Suppressor macrophage treated with lipopolysaccharide for 1 hour (primary cell): Measurements from ENCODE around the gene PC.
A peak's percentile ranks its signal among the peaks of the same experiment; 100 is the strongest.

Experiments used
- DNase-seq, 3 donors: peaks; one replicate each; pipeline ENCODE4 v3.0.0-alpha.2; 2020 to 2022

Gene PC

DNA sequence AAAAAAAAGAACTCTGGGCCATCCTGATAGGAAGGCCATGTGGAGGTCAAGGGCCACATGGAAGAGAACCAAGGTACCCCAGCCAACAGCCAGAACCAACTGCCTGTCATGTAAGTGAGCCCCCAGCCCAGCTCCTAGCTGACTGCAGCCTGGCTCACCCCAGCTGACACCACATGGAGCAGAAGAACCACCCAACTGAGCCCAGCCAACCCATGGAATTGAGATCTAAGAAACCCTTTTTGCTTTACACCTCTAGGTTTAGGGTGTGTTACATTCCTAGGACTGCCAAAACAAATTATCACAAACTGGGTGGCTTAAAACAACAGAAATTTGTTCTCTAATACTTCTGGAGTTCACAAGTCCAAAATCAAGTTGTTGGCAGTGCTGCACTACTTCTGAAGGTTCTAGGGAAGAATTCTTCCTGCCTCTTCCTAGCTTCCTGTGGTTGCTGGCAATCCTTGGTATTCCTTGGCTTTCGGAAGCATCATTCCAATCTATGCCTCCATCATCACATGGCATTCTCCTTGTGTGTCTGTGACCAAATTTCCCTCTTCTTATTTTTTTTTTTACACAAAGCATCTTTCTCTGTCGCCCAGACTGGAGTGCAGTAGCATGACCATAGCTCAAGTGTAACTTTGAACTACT is 21.3 kb upstream of the PC start:
- no peak for DNase-seq

DNA sequence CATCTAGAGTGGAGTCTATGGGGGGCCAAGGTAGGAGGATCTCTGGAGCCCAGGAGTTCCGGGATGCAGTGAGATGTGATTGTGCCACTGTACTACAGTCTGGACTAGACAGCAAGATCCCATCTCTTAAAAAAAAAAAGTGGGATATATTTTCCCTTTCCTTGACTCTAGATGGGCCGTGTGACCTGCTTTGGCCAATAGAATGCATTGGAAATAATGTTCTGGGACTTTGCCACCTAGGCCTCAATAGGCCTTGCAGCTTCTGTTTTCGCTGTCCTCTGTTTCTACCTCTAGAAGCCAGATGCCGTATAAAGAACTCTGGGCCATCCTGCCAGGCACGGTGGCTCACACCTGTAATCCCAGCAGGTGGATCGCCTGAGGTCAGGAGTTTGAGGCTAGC is 20.5 kb upstream of the PC start:
- DNase-seq: no peak

DNA sequence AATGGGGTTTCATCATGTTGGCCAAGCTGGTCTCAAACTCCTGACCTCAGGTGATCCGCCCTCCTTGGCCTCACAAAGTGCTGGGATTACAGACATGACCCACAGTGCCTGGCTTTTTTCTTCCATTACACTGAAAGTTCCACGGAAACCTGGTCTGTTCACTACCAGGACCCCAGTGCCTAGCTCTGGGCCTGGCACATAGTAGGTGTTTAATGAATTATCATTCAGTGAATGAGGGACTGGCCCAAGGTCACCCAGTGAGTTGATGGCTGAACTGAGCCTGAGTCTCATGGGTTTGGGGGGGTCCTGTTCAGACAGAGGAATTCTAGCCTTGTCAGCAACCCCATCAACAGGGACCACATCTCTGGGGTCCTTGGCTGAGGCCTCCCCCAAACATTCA is 20.0 kb upstream of the PC start:
- DNase-seq: no peak

DNA sequence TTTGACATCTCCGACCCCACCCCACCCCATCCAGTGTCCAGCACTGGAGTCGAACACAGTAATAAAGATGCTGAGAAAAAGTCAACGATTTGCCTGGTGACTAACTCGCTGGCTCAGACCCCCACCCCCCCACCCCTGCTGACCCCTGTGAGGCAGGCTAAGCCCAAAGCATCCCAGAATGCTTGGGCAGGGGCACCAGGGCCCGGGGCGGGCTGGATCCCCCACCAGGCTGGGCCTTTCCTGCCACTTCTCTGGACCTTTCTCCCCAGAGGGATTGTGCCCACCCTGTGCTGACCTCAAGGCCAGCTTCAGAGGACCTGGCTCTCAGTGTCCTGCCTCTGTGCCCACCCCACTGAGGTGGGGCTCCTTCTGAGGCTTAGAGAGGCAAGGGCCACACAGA is 18.7 kb upstream of the PC start:
- DNase-seq: no peak

DNA sequence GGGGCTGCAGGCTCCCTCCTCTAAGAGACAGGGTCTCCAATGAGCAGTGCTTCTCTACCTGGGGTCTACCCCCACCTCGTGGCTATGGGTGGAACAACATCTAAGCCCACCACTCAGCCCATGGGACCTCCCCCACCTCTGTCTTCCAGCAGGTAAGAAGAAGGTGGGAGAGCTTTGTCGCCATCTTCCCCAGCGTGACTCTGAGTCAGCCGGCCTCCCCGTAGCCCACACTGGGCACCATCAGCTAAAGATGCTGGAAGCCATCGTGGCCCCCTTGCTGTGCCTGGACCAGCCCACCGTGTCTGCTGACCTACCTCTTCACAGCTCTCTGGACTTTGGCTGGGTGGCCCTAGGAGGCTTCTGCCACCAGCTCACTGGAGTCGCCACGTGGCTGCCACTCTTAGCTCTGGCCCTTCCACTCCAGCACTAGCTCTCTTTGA is 17.9 kb upstream of the PC start:
- peak in 1 of 3 donors; percentile 32 for DNase-seq

DNA sequence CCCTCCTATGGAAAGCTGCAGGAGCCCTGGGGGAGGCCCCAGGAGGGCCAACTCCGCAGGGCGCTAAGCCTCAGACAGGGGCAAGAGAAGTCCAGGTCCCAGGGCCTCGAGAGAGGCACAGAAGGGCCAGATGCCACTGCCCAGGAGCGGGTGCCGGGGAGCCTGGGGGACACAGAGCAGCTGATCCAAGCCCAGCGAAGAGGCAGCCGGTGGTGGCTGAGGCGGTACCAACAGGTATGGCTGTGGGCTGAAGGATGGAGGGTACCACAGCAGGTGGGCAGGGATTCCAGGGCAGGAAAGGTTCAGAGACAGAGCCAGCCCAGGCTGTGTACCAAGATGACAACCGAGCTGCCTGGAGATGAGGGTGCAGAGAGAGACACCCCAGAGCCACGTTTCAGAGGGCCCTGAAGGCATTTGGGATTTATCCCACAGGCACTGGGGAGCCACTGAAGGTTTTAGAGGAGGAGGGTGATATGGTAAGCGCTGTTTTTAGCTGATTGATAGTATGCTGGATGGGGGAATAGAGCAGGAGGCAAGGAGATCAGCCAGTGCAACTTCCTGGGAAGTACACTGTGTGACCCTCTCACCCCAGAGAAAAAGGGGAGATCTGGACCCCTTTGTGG is 17.3 kb upstream of the PC start:
- DNase-seq: no peak

DNA sequence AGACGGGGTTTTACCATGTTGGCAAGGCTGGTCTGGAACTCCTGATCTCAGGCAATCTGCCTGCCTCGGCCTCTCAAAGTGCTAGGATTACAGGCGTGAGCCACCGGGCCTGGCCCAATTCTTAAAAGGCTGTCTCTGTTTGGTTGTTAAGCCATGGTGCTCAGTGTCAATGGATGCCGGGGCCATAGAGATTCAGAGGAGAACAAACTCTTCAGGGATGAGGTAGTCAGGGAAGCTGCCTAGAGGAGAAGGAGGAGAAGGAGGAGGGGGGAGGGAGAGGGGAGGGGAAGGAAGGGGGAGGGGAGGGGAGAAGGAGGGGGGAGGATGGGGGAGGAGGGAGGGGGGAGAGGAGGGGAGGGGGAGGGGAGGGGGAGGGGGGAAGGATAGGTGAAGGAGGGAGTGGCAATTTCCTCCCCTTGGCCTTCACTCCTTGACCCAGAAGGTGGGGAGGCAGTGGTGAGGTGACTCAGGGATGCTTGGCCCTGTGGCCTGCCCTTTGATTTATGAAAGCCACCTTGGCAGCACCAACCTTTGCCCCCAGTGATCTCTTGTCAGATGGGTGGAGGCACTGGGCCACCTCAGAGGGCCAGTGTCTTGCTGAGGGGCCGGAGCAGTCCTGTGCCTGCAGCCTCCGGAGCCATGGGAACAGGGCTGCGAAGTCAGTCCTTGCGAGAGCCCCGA is 16.7 kb upstream of the PC start, which contains the start of gene C11orf86:
TSS of gene C11orf86 (plus strand) at position 581 of the 681 bp plus-strand sequence. CDS start at position 640, 59 bp downstream.
- DNase-seq: no peak

DNA sequence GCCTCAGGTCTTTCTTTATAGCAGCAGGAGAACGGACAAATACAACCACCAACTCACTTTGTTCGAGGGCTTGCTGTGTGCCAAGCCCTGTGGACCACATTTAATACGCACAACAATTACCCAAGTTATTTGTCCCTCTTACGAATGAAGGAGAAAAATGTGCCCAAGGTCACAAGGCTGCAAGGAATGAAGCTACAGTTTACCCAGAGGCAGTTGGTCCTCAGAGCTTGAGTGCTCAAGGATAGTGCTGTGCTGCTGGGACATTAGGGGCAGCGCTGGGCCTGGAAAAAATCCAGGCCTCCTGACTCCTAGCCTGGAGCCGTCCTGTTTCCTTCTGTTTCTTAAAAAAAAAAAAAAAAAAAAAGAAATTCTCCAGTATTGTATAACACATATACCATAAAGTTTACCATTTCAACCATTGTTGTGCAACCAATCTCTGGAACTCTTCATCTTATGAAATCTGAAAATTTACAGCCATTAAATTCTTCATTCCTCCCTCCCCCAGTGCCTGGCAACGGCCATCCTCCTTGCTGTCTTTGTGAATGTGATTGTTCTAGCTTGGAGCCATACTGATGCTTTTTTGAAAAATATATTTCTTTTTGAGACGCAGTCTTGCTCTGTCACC is 15.9 kb upstream of the PC start:
- DNase-seq: peak; percentile 63 to 83 (median 83)

DNA sequence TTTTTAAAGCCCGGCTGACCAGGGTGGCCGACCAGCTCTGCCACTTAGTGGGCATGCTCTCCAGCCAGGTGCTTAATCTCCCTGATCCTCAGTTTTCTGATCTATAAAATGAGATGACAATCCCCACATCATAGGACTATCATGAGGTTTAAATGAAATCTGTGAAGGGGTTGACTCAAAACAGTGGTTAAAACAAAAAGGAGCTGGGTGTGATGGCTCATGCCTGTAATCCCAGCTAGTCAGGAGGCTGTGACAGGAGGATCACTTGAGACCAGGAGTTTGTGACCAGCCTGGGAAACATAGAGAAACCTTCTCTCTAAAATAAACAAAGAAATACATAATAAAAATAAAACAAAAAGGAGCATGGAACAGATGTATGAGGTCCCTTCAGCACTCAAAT is 13.3 kb upstream of the PC start:
- DNase-seq: peak; percentile 37 to 51 (median 44)

DNA sequence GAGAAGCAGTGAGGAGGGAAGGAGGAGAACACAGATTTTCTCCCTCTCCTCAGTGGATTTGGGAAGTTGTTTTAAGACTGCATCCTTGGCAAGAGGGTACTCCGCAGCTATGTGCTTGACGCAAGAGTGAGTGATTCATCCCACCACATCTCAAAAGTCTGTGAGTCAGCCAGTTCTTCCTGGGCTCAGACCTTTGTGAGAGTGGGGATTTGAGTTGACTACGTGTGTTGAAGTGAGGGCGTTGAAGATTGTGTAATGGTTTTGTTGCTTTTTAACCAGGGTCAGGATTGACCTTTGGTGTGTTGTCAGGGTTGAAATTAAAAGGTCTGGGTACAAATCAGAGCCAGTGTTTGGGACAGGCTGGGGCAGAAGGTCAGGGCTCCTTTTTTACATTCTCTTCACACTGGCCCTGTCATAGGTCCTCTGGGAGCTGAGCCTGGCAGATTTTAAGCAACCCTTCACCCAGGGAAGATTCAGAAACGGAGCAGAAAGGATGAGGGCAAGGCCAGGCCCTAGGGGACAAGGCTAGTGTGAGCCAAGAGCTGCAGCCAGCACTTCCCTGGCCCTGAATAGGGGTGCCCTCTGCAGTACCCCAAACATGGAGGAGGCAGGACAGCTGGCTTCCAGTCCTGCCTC is 12.7 kb upstream of the PC start:
- DNase-seq: peak; percentile 92 to 98 (median 98)

DNA sequence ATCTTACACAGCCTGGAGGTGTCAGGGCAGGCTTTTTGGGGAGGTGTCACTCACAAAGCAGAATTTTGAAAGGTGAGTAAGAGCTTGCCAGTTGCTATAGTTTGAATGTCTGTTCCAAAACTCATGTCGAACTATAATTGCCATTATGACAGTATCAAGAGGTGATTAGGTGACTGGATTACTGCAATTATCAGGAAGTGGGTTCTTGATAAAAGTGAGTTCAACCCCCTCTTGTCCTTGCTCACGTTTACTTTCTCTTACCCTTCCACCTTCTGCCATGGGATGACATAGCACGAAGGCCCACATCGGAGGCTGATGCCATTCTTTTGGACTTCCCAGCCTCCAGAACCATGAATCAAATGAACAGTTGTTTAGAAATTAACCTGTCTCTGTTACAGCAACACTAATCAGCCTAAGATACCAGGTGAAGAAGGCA is 12.2 kb upstream of the PC start:
- no peak for DNase-seq

DNA sequence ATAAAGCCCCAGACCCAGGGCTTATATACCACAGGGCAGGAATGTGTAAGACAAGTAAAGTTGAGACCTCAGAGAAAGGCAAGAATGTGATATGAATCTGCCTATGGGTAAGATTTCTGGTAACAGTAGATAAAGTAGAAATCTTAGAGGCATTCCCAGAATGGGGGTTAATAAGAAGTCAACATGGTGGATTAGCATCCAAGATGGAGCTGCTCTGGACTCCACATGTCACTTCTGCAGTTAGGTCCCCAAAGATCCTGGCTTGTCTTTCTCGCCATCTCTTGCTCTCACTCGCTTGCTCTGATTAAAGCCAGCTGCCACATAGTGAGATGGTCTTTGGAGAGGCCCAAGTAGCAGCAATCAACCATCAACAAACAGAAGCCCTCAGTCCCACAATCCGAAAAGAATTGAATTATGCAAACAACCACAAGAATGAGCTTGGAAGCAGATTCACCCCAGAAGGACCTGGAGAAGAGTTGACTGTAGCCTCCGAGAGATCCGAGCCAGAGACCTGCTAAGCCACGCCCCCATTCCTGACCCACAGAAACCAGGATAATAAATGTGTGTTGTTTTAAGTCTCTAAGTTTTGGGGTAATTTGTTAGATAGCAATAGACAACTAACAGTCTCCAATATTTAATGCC is 11.5 kb upstream of the PC start:
- no peak for DNase-seq

DNA sequence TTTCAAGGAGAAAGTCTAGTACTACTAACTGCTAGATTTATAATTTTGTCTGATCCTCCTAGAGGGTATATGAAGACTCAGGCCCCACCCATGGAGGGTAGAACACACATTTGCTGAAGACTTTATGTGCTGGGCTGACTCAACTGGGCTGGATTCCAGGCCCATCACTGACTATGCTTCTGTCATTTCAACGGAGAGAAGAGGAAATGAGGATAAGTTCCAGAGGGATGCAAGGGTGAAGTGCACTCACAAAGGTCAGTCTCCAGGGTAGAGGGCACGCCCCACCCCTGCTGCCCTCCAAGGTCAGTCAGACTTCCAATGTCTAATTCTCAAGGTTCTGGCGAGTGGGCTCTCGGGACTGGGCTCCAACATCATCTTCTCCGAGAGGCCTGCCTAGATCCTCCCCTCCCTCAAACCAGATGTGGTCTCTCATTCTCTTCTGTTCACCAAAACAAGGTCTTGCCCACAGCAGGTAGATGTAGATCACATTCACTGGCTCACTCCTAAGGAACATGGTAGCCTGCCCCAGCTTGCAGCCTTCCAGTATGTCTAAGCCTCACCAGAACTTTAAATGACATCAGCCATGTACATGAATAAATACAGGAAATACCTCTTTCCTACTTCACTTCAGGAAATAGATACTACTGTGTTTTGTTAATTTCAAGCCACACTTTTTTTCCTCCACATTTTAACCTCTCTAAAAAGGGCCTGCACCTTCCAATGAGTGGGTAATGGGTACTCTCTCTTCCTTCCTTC is 9.7 kb upstream of the PC start:
- peak; percentile 43 to 63 (median 55) for DNase-seq

DNA sequence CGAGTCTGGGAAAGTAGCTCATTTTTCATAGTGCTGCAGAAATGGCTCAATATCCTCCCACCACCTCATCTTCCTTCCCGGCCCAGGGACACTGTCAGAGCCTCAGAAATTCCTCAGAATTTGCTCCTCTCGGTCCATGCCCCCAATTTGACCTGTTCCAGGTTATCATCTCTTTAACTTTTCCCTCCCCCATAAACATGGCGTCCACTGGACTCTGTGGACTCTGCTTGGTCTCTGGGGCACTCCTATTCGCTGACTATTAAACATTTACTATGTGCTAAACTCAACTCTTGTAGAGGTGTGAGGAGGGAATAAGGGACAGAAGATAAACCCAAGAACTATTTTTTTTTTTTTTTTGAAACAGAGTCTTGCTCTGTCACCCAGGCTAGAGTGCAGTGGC is 8.2 kb upstream of the PC start:
- DNase-seq: no peak

DNA sequence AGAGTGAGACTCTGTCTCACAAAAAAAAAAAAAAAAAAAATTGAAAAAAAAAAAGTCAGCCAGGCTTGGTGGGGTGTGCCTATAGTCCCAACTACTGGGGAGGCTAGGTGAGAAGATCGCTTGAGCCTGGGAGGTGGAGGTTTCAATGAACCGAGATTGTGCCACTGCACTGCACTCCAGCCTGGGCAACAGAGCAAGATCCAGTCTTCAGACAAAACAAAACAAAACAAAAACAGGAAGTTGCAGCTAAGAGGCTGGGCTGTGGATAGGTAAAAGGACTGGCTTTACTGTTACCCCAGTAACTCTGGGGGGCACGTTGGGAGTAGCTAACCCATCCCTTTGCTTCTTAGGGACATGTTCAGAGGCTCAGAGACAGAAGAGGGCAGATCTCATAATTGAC is 6.3 kb upstream of the PC start:
- DNase-seq: no peak

DNA sequence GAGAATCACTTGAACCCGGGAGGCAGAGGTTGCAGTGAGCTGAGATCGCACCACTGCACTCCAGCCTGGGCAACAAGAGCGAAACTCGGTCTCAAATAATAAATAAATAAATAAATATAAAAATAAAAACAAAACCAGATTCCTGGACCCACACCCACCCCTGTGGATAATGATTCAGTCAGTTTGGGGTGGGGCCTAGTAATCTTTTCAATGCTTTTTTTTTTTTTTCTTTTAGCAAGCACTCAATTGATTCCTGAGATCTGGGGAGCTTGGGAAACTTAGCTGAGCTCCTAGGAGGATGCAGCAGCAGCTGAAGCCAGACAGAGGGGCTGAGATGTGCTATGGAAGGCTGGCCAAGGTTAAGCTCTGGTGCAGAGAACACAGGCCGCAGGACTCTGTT is 4.6 kb upstream of the PC start:
- no peak for DNase-seq

DNA sequence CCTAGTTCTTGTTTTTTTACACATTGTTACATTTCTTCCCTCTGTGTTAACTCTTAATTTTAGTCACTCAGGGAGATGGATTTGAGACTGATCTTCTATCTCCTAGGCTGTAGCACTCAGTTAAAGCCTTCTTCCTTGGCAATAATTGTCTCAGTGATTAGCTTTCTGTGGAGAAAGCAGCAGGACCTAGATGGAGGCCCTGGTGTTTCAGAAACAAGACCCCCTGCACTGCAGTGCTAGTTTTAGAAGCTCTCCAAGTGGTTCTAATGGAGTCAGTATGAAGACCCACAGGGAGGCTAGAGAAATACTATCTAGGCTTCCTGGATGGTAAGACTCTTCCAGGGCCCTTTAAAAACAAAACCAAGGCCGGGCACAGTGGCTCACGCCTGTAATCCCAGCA is 4.1 kb upstream of the PC start:
- DNase-seq: no peak

DNA sequence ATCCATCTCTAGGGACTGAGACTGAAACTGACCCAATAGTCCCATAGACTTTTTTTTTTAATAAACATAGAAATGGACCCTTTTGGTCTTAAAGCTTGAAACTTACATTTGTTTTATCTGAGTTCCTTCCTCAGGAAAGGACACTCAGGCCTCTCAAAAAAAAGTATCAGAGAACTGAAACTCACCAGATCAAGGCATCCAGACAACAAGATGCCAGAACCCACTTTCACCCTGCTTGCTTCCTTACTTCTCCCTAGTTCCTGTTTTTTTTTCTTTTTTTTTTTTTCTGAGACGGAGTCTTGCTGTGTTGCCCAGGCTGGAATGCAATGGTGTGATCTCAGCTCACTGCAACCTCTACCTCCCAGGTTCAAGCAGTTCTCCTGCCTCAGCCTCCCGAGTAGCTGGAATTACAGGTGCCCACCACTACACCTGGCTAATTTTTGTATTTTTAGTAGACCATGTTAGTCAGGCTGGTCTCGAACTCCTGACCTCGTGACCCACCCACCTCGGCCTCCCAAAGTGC is 3.6 kb upstream of the PC start:
- DNase-seq: peak in 2 of 3 donors; percentile 54 to 55

DNA sequence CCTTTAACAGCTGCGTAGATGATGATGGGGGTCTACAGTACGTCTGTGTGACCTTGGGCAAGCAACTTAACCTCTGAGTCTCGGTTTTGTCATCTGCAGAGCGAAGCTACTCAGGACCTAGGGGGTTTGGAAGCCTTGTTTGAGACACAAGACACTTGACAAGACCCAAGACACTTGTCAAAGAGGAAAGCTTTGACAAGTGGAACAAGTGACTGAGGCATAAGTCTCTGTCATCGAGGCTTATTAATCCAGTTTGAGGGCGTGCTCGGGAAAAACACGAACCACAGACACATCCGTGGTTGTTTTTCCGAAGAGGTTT is 732 bp upstream of the PC start:
- DNase-seq: peak in 1 of 3 donors; percentile 32

DNA sequence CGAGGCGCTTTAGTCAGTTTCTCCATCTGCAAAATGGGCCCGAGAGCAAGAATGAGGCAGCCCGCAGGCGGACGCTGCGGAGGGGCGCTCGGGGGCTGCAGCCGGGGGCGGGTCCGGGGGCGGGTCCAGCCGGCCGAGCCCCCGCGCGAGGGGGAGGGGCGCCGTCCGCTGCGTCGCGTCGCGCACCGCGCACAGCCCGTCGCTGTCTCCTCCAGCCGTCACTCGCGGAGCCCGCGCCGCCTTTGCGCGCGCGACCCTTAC is 282 bp downstream of the PC start:
- no peak for DNase-seq

DNA sequence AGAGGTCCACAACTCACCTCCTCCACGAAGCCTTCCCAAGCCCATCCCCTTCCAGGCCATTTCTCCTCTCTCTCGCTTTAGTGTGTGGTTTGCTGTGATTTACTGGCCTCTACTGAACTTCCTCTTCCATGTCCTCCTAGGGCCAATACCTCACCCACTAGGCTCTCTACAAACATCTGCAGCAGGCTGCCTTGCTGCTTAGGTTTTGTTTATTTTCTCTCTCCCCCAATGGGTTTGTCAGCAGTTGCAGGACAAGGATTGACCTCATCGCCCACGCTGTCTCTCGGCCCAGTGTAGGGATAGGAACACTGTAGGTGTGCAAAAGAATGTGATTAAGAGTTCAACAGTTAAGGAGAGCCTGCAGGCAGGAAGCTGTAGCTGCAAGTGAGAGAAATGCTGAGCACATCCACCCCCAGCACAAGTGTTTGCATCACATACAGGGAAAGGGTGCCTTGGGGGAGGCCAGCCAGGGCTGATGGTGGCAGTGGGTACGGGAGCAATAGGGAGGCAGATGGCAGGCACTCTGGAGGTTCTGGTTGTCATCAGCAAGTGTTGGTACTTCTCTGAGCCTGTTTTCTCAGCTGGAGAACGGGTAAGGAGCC is 1.4 kb downstream of the PC start:
- peak; percentile 80 to 82 (median 81) for DNase-seq
